ENCODE results near the gene HS6ST1. TPM values are rescaled to one million over a fixed set of nuclear protein-coding genes. Genes with fewer than 3 reads are reported as not detected.
A peak's percentile ranks its signal among the peaks of the same experiment; 100 is the strongest.

HS6ST1 gene
- total and polyA plus RNA-seq, 7 donors = 12.0 to 27.4 (median 17.1) TPM

GRCh38 chr2:128317181-128317898 is 1.3 kb downstream of the HS6ST1 start:
- intact Hi-C loops (cut with DNase I) = no loop called here
- 3 to 4% methylated on average over 35 of the region's 35 CpGs for WGBS, 2 donors
- Histone ChIP-seq H3K9me3 (no peaks in the 10 kb centered on the region), H3K27me3 (no peaks in the 10 kb centered on the region), H3K27ac (peak overlapping the region in 3 of 4 donors; percentile 33 to 73 (median 71)), H3K4me3 (peak overlapping the region; percentile 54 to 97 (median 77)), H3K36me3 (no peaks in the 10 kb centered on the region), H3K4me1 (peaks cover 0 to 64% (median 60%) of the 10 kb centered on the region in 4 donors)
- peak; percentile 65 for DNase-seq
- TF ChIP-seq EP300 (IDR thresholded peaks at IDR 0.05) (no peak), POLR2AphosphoS5 (IDR thresholded peaks at IDR 0.05) (no peak), POLR2A (IDR thresholded peaks at IDR 0.05) (no peak)
- TF ChIP-seq, protein P1, sequence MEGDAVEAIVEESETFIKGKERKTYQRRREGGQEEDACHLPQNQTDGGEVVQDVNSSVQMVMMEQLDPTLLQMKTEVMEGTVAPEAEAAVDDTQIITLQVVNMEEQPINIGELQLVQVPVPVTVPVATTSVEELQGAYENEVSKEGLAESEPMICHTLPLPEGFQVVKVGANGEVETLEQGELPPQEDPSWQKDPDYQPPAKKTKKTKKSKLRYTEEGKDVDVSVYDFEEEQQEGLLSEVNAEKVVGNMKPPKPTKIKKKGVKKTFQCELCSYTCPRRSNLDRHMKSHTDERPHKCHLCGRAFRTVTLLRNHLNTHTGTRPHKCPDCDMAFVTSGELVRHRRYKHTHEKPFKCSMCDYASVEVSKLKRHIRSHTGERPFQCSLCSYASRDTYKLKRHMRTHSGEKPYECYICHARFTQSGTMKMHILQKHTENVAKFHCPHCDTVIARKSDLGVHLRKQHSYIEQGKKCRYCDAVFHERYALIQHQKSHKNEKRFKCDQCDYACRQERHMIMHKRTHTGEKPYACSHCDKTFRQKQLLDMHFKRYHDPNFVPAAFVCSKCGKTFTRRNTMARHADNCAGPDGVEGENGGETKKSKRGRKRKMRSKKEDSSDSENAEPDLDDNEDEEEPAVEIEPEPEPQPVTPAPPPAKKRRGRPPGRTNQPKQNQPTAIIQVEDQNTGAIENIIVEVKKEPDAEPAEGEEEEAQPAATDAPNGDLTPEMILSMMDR (IDR thresholded peaks at IDR 0.05) = no peak

- Histone ChIP-seq H3K36me3 (no peaks in the 10 kb centered on the region), H3K27me3 (no peaks in the 10 kb centered on the region), H3K4me3 (peak overlapping the region; percentile 54 to 97 (median 77)), H3K9me3 (no peaks in the 10 kb centered on the region), H3K4me1 (peaks cover 0 to 66% (median 60%) of the 10 kb centered on the region in 4 donors), H3K27ac (peak overlapping the region in 3 of 4 donors; percentile 33 to 73 (median 71))
- no peak for TF ChIP-seq EP300 (IDR thresholded peaks at IDR 0.05)
- TF ChIP-seq POLR2A (IDR thresholded peaks at IDR 0.05) = no peak
- no peak for TF ChIP-seq POLR2AphosphoS5 (IDR thresholded peaks at IDR 0.05)
- TF ChIP-seq, protein P1 (IDR thresholded peaks at IDR 0.05) = no peak
- WGBS, 2 donors = 41 to 48% methylated on average over 5 of the region's 5 CpGs
- intact Hi-C loops (cut with DNase I) = no loop called here
- DNase-seq = no peak
These were observed 1.9 kb downstream of the HS6ST1 start for GRCh38 chr2:128316777-128317180.

- no peak for TF ChIP-seq EP300 (IDR thresholded peaks at IDR 0.05)
- peak in 1 of 4 donors; percentile 28 for TF ChIP-seq POLR2AphosphoS5 (IDR thresholded peaks at IDR 0.05)
- TF ChIP-seq, protein P1 (IDR thresholded peaks at IDR 0.05) = no peak
- no peak for TF ChIP-seq POLR2A (IDR thresholded peaks at IDR 0.05)
- H3K27ac ChIP-seq = peak overlapping the region in 3 of 4 donors; percentile 33 to 73 (median 71)
- WGBS, 2 donors = 71 to 81% methylated on average over 20 of the region's 20 CpGs
- H3K4me3 ChIP-seq = peak overlapping the region; percentile 54 to 97 (median 77)
- no peaks in the 10 kb centered on the region for H3K27me3 ChIP-seq
- peaks cover 0 to 68% (median 57%) of the 10 kb centered on the region in 4 donors for H3K4me1 ChIP-seq
- H3K9me3 ChIP-seq = no peaks in the 10 kb centered on the region
- DNase-seq = peak; percentile 75
- intact Hi-C loops (cut with DNase I) = no loop called here
- no peaks in the 10 kb centered on the region for H3K36me3 ChIP-seq
These were observed 2.6 kb downstream of the HS6ST1 start for GRCh38 chr2:128315829-128316776.

DNA sequence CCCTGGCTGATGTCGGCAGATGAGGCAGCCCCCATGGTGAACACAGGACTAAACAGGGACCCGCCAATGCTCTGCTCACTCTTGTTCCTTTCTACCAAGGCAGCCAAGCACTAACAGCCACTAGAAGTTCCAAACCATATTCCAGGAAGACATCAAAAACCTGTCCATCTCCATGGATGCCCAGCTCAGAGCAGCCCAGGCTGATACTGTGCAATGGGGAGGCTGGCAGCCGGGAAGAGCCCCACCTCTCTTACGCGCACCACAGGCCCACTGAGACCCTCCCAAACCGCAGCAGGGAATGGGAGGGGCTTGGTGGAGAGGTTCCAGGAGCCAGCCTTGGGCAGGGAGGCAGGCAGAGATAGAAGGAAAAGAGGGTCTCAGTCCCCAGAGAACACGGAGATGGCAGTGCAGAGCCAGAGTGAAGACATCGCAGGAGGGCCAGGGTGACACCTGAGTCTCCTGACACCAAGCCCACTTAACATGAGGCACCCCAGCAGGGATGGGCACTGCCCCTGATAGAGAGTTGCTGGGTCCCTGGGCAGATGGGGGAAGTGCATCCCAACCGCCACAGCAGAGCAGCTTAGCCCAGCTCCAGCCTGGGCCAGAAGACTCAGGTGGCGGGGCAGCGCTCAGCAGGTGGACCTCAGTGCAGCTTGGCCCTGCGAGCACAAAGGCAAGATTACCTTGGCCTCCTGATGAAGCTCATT is 3.4 kb downstream of the HS6ST1 start:
- H3K4me1 ChIP-seq = peaks cover 0 to 76% (median 60%) of the 10 kb centered on the region in 4 donors

More for the DNA sequence above, 3.4 kb downstream of the HS6ST1 start:
- H3K9me3 ChIP-seq = no peaks in the 10 kb centered on the region
- DNase-seq = no peak
- H3K27me3 ChIP-seq = no peaks in the 10 kb centered on the region
- H3K27ac ChIP-seq = peak overlapping the region in 1 of 4 donors; percentile 71
- no peaks in the 10 kb centered on the region for H3K36me3 ChIP-seq
- WGBS, 2 donors = 84 to 86% methylated on average over 12 of the region's 12 CpGs
- intact Hi-C loops (cut with DNase I) = no loop called here
- TF ChIP-seq POLR2AphosphoS5 (IDR thresholded peaks at IDR 0.05) (no peak), POLR2A (IDR thresholded peaks at IDR 0.05) (no peak), EP300 (IDR thresholded peaks at IDR 0.05) (no peak)
- TF ChIP-seq, protein P1 (IDR thresholded peaks at IDR 0.05) = no peak
- peak overlapping the region in 1 of 4 donors; percentile 97 for H3K4me3 ChIP-seq
